HG02943 (cell line): ENCODE data around the gene UMODL1.

ENCODE experiments used
- ATAC-seq: cut with Tn5 transposase; IDR thresholded peaks from one replicate; pipeline ENCODE4 v1.9.1; 2021; ENCODE audit warnings: mild to moderate bottlenecking, low read depth, moderate library complexity; ENCODE audit not compliant: unreplicated experiment

Gene UMODL1

GRCh38 chr21:42124081-42124480 lies 53.0 kb downstream of the UMODL1 start:
- no peak for ATAC-seq

GRCh38 chr21:42124826-42125570 lies 53.9 kb downstream of the UMODL1 start:
- ATAC-seq = no peak

DNA sequence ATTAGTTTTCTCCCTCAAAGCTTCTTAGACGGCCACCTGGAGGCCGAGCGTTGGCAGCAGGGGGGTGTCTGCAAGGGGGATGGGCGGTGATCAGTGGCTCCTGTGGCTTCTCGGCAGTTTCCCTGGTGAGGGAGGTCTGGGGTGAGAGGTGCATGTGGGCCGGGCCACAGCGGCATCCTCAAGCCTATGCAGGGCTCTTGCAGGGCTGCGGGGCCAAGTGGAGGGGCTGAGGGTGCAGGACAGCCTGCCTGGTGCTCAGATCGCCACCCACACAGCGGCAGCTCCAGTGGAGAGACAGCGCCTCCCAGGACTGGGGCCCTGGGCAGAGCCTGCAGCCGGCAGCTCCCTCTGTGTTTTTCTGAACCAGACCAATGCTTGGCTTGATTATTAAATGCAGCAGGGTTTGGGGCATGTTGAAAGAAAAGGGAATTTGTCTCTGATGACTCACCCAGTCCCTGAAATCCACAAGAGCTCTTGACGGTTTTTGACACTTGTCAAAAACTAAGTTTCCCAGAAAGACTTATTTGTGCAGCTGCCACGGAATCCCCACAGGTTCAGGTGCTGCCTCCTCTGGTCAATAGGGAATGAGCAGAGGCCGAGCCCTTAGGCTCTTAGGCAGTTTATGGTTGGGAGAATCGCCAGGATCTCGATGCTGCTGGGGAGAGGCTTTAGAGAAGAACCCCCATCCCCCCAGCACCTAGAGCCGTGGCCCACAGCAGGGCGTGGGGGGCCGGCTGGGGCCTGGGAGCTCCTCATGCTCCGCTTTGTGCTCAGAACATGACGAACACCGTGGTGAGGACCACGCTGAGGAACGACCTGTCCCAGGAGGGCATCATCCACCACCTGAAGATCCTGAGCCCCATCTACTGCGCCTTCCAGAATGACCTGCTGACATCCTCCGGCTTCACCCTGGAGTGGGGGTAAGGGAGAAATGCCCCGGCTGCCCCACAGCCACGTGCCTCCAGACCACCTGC lies 54.7 kb downstream of the UMODL1 start:
- no peak for ATAC-seq

GRCh38 chr21:42127164-42128150 lies 56.3 kb downstream of the UMODL1 start:
- no peak for ATAC-seq

DNA sequence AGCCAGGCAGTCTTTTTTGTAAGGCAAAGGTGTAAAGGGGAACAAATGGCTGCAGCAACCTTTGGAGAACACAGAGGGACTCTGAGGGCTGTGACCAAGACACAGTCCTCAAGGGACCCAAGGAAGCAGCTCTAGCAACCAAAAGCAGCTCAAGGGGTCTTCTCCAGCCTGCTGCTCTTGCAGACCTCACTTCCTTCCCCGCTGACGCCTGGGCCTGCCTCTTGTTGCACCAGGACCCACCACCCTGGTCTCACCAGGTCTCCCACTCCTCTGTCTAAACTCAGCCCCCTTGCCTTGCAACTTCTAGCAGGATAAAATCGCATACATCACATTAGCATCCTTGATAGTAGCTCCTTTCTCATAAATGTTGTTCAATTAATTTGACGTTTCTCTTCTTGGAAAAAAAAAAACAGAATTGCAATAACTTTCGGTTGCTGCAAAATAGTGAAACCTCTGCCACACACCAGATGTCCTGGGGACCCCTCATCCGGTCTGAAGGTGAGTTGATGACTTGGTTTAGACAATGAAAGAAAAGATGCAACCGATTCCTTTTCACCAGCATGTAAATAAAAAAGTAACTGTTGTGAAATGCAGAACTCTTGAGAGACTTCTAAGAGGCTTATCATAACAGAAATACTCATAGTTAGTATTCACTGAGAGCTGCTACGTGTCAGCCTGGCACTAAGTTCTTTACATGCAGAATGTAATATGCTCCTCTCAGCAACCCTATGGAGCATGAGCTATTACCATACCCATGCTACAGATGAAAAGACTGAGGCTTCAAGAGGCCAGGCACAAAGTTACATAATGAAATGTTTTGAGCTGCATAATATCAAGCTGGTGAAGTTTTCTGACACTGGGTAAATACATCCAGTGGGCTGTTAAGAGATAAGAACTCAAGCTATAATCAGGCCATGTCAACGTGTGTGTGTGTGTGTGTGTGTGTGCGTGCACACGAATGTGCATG lies 58.5 kb downstream of the UMODL1 start:
- no peak for ATAC-seq

- ATAC-seq = no peak
Observed at GRCh38 chr21:42130441-42130840, 59.3 kb downstream of the UMODL1 start.

- no peak for ATAC-seq
Observed at GRCh38 chr21:42132183-42132582, 61.1 kb downstream of the UMODL1 start.

DNA sequence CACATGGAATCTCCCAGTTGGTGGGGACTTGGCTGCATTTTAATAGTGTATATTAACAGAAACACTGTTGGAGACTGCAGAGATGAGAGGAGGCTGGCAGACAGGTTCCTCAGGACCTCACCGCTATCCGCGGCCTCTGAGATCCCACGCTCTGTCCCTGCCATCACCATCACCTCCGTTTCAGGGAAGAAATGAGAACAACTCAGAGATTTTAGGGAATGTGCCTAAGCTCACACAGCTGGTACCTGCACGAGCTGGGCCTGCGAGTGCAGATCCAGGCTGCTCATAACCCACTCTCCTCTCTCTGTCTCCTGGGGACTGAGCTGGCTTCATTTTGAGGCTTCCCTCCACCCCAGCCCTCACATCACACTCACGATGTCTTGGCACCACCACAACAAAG lies 62.0 kb downstream of the UMODL1 start:
- ATAC-seq = no peak

DNA sequence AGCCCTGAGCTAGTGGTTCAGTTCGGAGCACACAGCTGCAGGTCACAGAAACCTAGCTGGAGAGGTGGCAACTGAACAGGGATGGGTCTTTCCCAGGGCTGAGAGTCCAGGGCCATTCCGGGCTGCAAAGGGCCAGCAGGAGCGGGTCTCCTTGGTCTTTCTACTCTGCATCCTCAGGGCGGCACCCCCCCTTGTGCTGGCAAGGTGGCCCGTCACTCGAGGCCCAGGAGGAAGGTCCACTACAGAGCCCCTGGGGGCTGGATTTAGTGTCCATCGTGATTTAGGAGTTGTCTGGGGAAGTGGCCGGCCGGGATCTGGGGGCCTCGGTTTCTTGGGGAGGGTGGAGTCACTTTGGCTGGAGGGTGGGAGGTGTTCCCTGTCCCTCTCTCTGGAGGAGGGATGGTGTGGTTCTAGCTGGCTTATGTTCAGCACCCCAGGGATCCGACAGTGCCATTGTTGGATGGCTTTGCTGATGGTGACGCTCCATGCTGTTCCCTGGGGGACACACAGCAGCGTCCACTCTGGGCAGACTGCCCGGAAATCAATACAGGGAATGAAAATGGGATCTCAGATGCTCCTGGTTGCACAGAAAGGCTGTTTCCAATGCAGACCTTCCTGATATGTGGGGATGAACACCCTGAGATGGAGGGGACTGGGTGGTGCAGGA lies 64.4 kb downstream of the UMODL1 start:
- ATAC-seq = no peak

DNA sequence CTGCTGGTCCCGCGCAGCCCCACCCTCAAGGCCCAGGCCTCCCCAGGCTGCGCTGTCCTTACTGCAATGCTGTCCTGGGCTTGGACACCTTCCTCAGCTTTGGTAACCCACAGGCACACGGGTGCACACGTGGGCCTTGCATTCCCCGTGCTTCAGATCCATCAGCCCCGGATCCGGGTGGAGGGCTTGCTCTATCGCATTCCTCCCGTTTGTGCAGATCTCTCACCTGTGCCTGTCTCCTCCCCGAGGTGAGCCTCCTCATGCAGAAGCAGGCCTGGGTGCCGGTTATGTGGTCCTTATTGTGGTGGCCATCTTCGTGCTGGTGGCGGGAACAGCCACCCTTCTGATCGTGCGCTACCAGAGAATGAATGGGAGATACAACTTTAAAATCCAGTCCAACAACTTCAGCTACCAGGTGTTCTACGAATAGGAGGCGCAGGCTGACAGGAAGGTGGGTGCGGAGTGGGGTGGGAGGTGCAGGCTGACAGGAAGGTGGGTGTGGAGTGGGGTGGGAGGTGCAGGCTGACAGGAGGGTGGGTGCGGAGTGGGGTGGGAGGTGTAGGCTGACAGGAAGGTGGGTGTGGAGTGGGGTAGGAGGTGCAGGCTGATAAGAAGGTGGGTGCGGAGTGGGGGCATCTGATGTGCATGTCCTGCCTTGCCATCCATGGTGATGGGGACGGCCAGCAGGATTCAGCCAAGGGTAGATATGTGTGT lies 66.2 kb downstream of the UMODL1 start:
- no peak for ATAC-seq

- no peak for ATAC-seq
Observed at GRCh38 chr21:42140196-42140934, 69.2 kb downstream of the UMODL1 start.

GRCh38 chr21:42141643-42142042 lies 70.5 kb downstream of the UMODL1 start:
- ATAC-seq = no peak

DNA sequence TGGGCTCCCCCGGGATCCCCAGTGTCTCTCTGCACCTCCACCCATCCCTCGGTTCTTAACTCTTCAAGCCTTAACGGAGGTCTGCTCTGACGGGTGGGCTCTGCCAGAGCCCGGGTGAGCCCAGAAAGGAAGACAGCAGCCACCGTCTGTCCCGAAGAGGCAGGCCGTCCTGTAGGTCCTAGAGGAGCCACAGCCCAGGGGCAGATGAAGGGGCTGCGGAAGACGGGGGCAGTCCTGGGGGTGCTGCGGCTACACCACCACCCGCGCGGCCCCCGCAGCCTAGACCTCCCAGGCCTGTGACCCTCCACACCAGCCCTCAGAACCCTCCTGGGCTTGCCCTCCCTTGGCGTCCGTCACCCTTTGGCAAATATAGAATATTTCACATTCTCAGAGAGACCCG lies 71.0 kb downstream of the UMODL1 start:
- no peak for ATAC-seq

DNA sequence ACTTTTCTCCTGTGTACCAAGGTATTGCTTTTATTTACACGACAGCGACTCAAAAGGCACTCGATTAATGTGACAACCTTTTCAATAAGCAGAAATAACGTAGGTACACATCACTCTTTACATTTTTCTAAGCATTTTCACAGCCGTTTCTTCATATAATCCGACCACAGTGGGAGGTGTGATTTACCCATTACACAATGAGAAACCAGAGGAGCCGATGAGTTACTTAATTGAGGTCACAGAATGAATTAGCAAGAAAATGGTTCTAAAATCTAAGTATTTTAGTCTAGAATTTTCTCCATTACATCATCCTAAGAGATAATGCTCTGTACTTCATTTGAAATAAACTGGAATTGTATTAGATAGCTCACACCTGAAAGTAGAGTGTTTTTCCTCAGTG lies 71.5 kb downstream of the UMODL1 start:
- ATAC-seq = no peak

DNA sequence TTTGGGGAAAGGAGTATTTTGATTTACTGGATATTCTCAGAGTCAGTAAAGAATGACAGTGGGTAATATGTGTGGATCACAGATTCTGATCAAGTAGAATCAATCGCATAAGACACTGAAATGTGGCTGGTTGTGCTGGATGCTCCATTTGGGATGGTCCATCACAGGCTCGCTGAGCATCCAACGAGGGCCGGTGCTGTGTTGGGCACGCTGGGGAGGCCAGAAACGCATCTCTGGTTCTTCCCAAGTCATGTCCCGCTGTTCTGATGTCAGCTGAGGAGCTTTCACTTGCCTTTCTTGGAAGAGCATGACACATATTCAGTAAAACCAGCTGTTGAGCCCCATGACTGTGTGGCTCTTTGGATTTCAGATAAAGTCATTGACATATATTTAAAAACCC lies 72.0 kb downstream of the UMODL1 start:
- no peak for ATAC-seq

DNA sequence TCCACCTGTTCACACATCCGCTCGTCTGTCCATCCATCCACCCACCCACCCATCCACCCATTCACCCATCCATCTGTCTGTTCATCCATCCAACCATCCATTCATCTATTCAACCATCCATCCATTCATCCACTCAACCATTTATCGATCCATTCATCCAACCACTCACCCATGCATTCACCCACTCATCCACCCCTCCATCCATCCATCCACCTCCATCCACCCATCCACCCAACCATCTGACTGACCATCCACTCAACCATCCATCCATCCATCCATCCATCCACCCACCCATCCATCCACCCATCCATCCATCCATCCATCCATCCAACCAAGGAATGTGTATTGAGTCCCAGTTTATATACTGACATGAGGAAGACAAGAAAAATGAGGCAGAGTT lies 73.1 kb downstream of the UMODL1 start:
- no peak for ATAC-seq
